ENCODE results near the gene WDR77. TPM values are rescaled to one million over a fixed set of nuclear protein-coding genes. Genes with fewer than 3 reads are reported as not detected.

Gene WDR77
- total and polyA plus RNA-seq, 2 of the 13 experiments (the other 11 are each of a cell fraction or from before 2014, with no cell fraction given): 90.6 to 108 TPM

GRCh38 chr1:111444031-111444430 is 5.0 kb downstream of the WDR77 start (continued):
- TF ChIP-seq ZNF280D (CRISPR knock-in tag; IDR thresholded peaks at IDR 0.05) (no peak), MLXIP (CRISPR knock-in tag; IDR thresholded peaks at IDR 0.05; ENCODE audit: borderline replicate concordance) (no peak), ZNF143 (CRISPR knock-in tag; IDR thresholded peaks at IDR 0.05) (no peak), EHMT2 (IDR thresholded peaks at IDR 0.05; ENCODE audit: borderline replicate concordance, low read depth, low read length) (no peak), STAT5B (CRISPR knock-in tag; IDR thresholded peaks at IDR 0.05) (no peak)

GRCh38 chr1:111442457-111442856 is 6.6 kb downstream of the WDR77 start:
- H3K4me1 ChIP-seq (ENCODE audit: insufficient read depth, low read length): peaks cover 53% of the 10 kb centered on the region
- H3K4me2 ChIP-seq (ENCODE audit: low read depth, low read length): no peak overlapping the region
- DNase-seq (ENCODE audit: low spot score) (no peak), ATAC-seq (peak; percentile 19; the same call in 1 of the 3 replicates), FAIRE-seq (no peak)
- TF ChIP-seq PHB2 (IDR thresholded peaks at IDR 0.05; ENCODE audit: partially characterized antibody): no peak
- TF ChIP-seq ZNF784 (CRISPR knock-in tag; IDR thresholded peaks at IDR 0.05; ENCODE audit: borderline replicate concordance): no peak
- no peak for TF ChIP-seq TOPORS (CRISPR knock-in tag; IDR thresholded peaks at IDR 0.05)
- TF ChIP-seq RFXAP (CRISPR knock-in tag; IDR thresholded peaks at IDR 0.05; ENCODE audit: borderline replicate concordance): no peak
- no peak for TF ChIP-seq ZNF350 (CRISPR knock-in tag; IDR thresholded peaks at IDR 0.05; ENCODE audit: borderline replicate concordance, low read depth)
- TF ChIP-seq CENPT (CRISPR knock-in tag; IDR thresholded peaks at IDR 0.05; ENCODE audit: low read depth): no peak
- no peak for TF ChIP-seq GPBP1L1 (CRISPR knock-in tag; IDR thresholded peaks at IDR 0.05)
- no peak for TF ChIP-seq ZFY (CRISPR knock-in tag; IDR thresholded peaks at IDR 0.05)
- no peak for TF ChIP-seq EEA1 (CRISPR knock-in tag; IDR thresholded peaks at IDR 0.05; ENCODE audit: borderline replicate concordance)
- WGBS (ENCODE audit: low lambda C conversion rate): 97% methylated on average over 4 of the region's 4 CpGs
- ChIA-PET CTCF (ENCODE audit: low intra/inter-chr PET ratio, low total read pairs) (interaction anchor here (1.8 kb wide), 1 partner anchor 43 kb away, joined by 4 read pairs; no protein-coding TSS in a partner anchor), POLR2A (interaction anchor here (1.7 kb wide), 1 partner anchor 20 kb away, joined by 8 read pairs; no protein-coding TSS in a partner anchor)
- no peak overlapping the region for H3K9ac ChIP-seq (ENCODE audit: insufficient read depth, low read depth, low read length)
- peaks cover 27 to 73% of the 10 kb centered on the region in 2 experiments for H3K36me3 ChIP-seq (replicated peaks in 1 of 2; ENCODE audit: control insufficient read depth in 1 of 2, insufficient read depth in 2 of 2, low read length in 2 of 2)
- no peak overlapping the region for H3K27ac ChIP-seq (ENCODE audit: extremely low read length, insufficient read depth, low read length)
- H2AFZ ChIP-seq (ENCODE audit: low read length): no peak overlapping the region
- no TSS peak for BruUV-seq (replicated peaks)
- H3K79me2 ChIP-seq (ENCODE audit: insufficient read depth, low read length): peaks cover 13% of the 10 kb centered on the region
- H3K27me3 ChIP-seq (ENCODE audit: control insufficient read depth in 1 of 2, insufficient read depth in 2 of 2, low read length in 2 of 2): no peaks in the 10 kb centered on the region
- H3K9me3 ChIP-seq (ENCODE audit: low read length): no peaks in the 10 kb centered on the region
- intact Hi-C loops (cut with micrococcal nuclease; ENCODE audit: unreplicated experiment) (no loop called here), in situ Hi-C loops (cut with HindIII; ENCODE audit: extremely low pct_ligation_motif_present, low pct_unique_long_range_greater_than_20kb) (no loop called here)
- H4K20me1 ChIP-seq (ENCODE audit: insufficient read depth, low read length): no peaks in the 10 kb centered on the region
- H3K4me3 ChIP-seq (replicated peaks in 1 of 3; ENCODE audit: insufficient read depth in 1 of 3, low read depth in 2 of 3, low read length in 3 of 3): no peak overlapping the region

Data from HepG2 (cell line).